Activated CD8-positive, alpha-beta T cell treated with anti-CD3 and anti-CD28 coated beads for 36 hours (primary cell): ENCODE results near the gene MROH9. TPM values are rescaled to one million over a fixed set of nuclear protein-coding genes. Genes with fewer than 3 reads are reported as not detected.

ENCODE experiments used
- ATAC-seq: fragments of 200-7000 bp; cut with Tn5 transposase; one replicate; pipeline ENCODE4 v1.10.0; 2021; ENCODE audit warnings: mild to moderate bottlenecking, moderate library complexity
- CTCF ChIA-PET: fragments of 350-600 bp; sonication (Branson Sonifier 250); formaldehyde crosslinking; loops from one replicate; lab custom pipeline; 2021; ENCODE audit warnings: antibody characterized with exemption; lab: Charles Lee
- POLR2A ChIA-PET: fragments of 350-600 bp; sonication (Branson Sonifier 250); formaldehyde crosslinking; loops from one replicate; lab custom pipeline; 2021; ENCODE audit warnings: antibody characterized with exemption; lab: Charles Lee
- DNase-seq: peaks from one replicate; pipeline ENCODE4 v3.0.0-alpha.2; 2020
- H3K27ac Mint-ChIP-seq: one replicate; pipeline ENCODE4 v1.8.0; 2021; ENCODE audit warnings: mild to moderate bottlenecking, mixed read lengths
- H3K27me3 Mint-ChIP-seq: one replicate; pipeline ENCODE4 v1.8.0; 2021; ENCODE audit warnings: mixed read lengths
- H3K36me3 Mint-ChIP-seq: one replicate; pipeline ENCODE4 v1.8.0; 2021; ENCODE audit warnings: low read depth, mixed read lengths
- H3K4me1 Mint-ChIP-seq: one replicate; pipeline ENCODE4 v1.8.0; 2021; ENCODE audit warnings: low read depth, mixed read lengths
- H3K4me3 Mint-ChIP-seq: one replicate; pipeline ENCODE4 v1.8.0; 2021; ENCODE audit warnings: mild to moderate bottlenecking, moderate library complexity, mixed read lengths
- H3K9me3 Mint-ChIP-seq: one replicate; pipeline ENCODE4 v1.8.0; 2021; ENCODE audit warnings: mixed read lengths
- intact Hi-C: fragments of 100-400 bp; cut with micrococcal nuclease; formaldehyde crosslinking; loops from one replicate; pipeline ENCODE4 v1.10.0; 2022
- total RNA-seq, 2 experiments: library from RNA; stranded (reverse); gene quantifications; one replicate each; pipeline ENCODE4 v1.2.3, GENCODE V29; 2021
- TF ChIP-seq, protein P1 (sequence below): fragments of 200-600 bp; IDR thresholded peaks from one replicate; pipeline ENCODE4 v1.8.0; 2022; ENCODE audit warnings: antibody characterized with exemption, mild to moderate bottlenecking

The MROH9 gene
- total RNA-seq, 2 experiments from 2014 or later, result not detected

DNA sequence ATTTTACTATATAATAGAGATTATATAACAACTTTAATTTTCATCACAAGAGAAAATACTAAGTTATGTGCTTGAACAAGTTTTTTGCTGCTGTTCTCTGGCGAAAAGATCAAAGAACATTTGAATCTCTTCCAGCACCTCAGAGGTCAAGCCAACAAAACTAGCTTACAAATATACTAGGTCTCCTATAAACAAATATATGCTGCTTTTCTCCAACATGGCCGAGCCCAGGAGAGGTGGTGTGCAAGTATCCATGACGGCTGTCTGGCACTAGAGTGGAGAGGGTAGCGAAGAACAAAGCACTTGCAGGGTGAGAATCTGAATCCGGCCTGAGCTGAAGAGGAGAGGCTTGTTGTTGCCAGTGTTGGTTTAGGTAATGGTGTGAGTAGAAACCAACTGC is 147.9 kb downstream of the MROH9 start:
- TF ChIP-seq, protein P1, sequence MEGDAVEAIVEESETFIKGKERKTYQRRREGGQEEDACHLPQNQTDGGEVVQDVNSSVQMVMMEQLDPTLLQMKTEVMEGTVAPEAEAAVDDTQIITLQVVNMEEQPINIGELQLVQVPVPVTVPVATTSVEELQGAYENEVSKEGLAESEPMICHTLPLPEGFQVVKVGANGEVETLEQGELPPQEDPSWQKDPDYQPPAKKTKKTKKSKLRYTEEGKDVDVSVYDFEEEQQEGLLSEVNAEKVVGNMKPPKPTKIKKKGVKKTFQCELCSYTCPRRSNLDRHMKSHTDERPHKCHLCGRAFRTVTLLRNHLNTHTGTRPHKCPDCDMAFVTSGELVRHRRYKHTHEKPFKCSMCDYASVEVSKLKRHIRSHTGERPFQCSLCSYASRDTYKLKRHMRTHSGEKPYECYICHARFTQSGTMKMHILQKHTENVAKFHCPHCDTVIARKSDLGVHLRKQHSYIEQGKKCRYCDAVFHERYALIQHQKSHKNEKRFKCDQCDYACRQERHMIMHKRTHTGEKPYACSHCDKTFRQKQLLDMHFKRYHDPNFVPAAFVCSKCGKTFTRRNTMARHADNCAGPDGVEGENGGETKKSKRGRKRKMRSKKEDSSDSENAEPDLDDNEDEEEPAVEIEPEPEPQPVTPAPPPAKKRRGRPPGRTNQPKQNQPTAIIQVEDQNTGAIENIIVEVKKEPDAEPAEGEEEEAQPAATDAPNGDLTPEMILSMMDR, result no peak
- no peak for DNase-seq
- intact Hi-C loops, result no loop called here
- H3K4me1 Mint-ChIP-seq, result no peaks in the 10 kb centered on the region
- no peak overlapping the region for H3K27ac Mint-ChIP-seq
- no peaks in the 10 kb centered on the region for H3K9me3 Mint-ChIP-seq
- peaks cover 2% of the 10 kb centered on the region for H3K27me3 Mint-ChIP-seq
- no peak for ATAC-seq
- ChIA-PET POLR2A (no interaction called here), CTCF (no interaction called here)
- no peak overlapping the region for H3K4me3 Mint-ChIP-seq
- H3K36me3 Mint-ChIP-seq, result no peaks in the 10 kb centered on the region

GRCh38 chr1:171084091-171084490 is 148.8 kb downstream of the MROH9 start:
- no peak overlapping the region for H3K27ac Mint-ChIP-seq
- H3K36me3 Mint-ChIP-seq, result no peaks in the 10 kb centered on the region
- peaks cover 2% of the 10 kb centered on the region for H3K27me3 Mint-ChIP-seq
- H3K4me1 Mint-ChIP-seq, result no peaks in the 10 kb centered on the region
- ChIA-PET POLR2A (no interaction called here), CTCF (interaction anchor here (0.8 kb wide), 1 partner anchor 230 kb away, joined by 3 read pairs; the partner anchor contains the start of gene FMO4)
- DNase-seq, result no peak
- intact Hi-C loops, result no loop called here
- no peaks in the 10 kb centered on the region for H3K9me3 Mint-ChIP-seq
- TF ChIP-seq, protein P1, result no peak
- H3K4me3 Mint-ChIP-seq, result no peak overlapping the region
- no peak for ATAC-seq

DNA sequence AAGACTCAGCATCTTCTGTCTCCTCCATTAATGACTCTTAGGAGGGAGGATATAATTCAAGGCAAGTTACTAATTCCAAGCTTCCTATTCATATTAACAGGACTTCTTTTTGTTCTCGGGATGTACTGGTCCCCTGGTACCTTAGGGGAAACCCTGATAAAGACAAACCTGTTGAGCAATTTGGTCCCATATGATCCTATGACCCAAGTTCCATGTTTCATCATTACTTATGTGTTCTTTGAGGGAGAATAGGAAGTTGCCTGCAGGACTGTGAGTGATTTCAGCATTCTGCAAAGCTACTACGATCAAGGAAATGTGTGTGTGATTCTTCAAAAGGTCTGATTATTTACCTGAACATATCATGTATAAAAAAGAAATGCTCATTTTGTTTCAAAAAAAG is 149.5 kb downstream of the MROH9 start:
- H3K27ac Mint-ChIP-seq, result no peak overlapping the region
- H3K27me3 Mint-ChIP-seq, result no peaks in the 10 kb centered on the region
- no peaks in the 10 kb centered on the region for H3K4me1 Mint-ChIP-seq
- CTCF ChIA-PET, result interaction anchor here (0.8 kb wide), 1 partner anchor 229 kb away, joined by 3 read pairs; the partner anchor contains the start of gene FMO4
- H3K4me3 Mint-ChIP-seq, result no peak overlapping the region
- no peaks in the 10 kb centered on the region for H3K9me3 Mint-ChIP-seq
- ATAC-seq, result no peak
- intact Hi-C loops, result no loop called here
- POLR2A ChIA-PET, result no interaction called here
- H3K36me3 Mint-ChIP-seq, result no peaks in the 10 kb centered on the region
- TF ChIP-seq, protein P1, result no peak
- no peak for DNase-seq

DNA sequence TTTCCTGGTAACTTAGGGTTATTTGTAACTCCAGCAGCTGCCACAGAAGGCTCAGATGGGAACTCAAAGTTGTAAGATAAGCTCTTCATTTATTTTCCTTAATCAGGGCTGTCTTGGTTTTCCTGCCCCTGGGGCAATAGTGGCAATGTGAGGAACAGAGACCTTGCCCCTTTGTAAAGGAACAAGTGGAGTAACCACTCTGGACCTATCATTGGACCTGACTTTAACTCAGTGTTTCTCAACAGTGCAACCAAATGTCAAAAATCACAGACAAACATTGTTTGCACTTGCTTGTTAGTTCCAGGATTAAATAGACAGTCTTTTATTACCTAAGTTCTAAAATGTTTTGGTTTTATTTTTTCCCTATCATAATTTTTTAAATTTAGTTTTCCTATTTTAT is 152.6 kb downstream of the MROH9 start:
- H3K27ac Mint-ChIP-seq, result no peak overlapping the region
- TF ChIP-seq, protein P1, result no peak
- H3K27me3 Mint-ChIP-seq, result no peaks in the 10 kb centered on the region
- no peaks in the 10 kb centered on the region for H3K9me3 Mint-ChIP-seq
- no peak overlapping the region for H3K4me3 Mint-ChIP-seq
- ChIA-PET POLR2A (no interaction called here), CTCF (interaction anchor here (0.7 to 1.6 kb wide), 2 partner anchors 23 to 164 kb away, joined by 3 read pairs; no protein-coding TSS in a partner anchor)
- no peak for ATAC-seq
- no peaks in the 10 kb centered on the region for H3K36me3 Mint-ChIP-seq
- no peak for DNase-seq
- no peaks in the 10 kb centered on the region for H3K4me1 Mint-ChIP-seq
- intact Hi-C loops, result no loop called here

DNA sequence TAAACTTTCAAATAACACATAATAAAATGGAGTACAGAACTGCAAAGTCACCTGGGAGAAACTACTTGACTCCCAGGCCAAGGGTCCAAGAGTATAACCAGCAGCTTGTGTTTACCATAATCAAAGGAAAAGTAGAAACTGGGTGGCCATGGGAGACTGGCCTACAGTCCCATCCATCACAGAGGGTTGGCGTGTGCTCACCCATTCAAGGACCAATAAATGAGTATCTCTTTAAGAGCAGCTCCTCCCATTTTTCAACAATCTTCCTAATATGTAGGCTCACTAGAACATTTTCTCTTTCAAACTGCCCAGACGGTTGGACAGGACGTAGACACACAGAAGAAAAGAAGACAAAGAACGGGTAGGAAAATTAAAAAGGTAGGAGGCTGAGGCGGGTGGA is 155.3 kb downstream of the MROH9 start, which contains the start of gene FMO3:
Gene FMO3 (plus strand): TSS at position 302 of the 400 bp plus-strand sequence. CDS start 1,754 bp downstream, outside the sequence.
- CTCF ChIA-PET, result interaction anchor here (0.7 to 0.8 kb wide), 2 partner anchors 20 to 223 kb away, joined by 3 to 4 read pairs; partner anchors contain the start of gene FMO4
- TF ChIP-seq, protein P1, result no peak
- DNase-seq, result no peak
- H3K4me1 Mint-ChIP-seq, result no peaks in the 10 kb centered on the region
- H3K27me3 Mint-ChIP-seq, result no peaks in the 10 kb centered on the region
- POLR2A ChIA-PET, result interaction anchor here (0.6 kb wide), 1 partner anchor 47 kb away, joined by 3 read pairs; no protein-coding TSS in a partner anchor
- no peaks in the 10 kb centered on the region for H3K36me3 Mint-ChIP-seq
- H3K27ac Mint-ChIP-seq, result no peak within 1 kb of the TSS
- ATAC-seq, result no peak
- intact Hi-C loops, result no loop called here
- H3K4me3 Mint-ChIP-seq, result no peak within 1 kb of the TSS
- H3K9me3 Mint-ChIP-seq, result no peaks in the 10 kb centered on the region
